ENCODE data around the gene INVS. TPM values are rescaled to one million over a fixed set of nuclear protein-coding genes. Genes with fewer than 3 reads are reported as not detected.

The INVS gene
- total RNA-seq, 1 donor from 2014 or later, result 22.3 TPM

DNA sequence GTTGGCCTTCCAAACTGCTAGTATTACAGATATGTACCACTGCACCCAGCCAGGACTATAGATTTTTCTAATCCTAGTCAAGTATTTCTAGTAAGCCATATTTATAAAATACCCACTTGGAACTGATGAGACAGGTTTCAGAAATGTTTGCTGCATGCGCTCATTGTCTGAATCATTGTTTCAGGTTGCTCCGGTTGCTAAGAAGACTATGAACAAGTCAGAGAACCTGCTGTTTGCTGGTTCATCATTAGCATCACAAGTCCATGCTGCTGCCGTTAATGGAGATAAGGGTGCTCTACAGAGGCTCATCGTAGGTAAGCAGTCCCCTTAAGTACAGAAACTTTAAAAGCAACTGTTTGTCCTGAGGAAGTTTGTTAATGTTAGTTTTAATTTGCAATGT, 5.3 kb downstream of the INVS start:
- Histone ChIP-seq H3K36me3 (peaks cover 48% of the 10 kb centered on the region), H3K9me3 (no peaks in the 10 kb centered on the region), H3K27me3 (ENCODE audit: low read depth) (no peaks in the 10 kb centered on the region), H3K4me1 (peaks cover 8% of the 10 kb centered on the region), H3K4me3 (no peak overlapping the region), H3K27ac (no peak overlapping the region)
- intact Hi-C loops (cut with DNase I), result no loop called here
- TF ChIP-seq, protein P1, sequence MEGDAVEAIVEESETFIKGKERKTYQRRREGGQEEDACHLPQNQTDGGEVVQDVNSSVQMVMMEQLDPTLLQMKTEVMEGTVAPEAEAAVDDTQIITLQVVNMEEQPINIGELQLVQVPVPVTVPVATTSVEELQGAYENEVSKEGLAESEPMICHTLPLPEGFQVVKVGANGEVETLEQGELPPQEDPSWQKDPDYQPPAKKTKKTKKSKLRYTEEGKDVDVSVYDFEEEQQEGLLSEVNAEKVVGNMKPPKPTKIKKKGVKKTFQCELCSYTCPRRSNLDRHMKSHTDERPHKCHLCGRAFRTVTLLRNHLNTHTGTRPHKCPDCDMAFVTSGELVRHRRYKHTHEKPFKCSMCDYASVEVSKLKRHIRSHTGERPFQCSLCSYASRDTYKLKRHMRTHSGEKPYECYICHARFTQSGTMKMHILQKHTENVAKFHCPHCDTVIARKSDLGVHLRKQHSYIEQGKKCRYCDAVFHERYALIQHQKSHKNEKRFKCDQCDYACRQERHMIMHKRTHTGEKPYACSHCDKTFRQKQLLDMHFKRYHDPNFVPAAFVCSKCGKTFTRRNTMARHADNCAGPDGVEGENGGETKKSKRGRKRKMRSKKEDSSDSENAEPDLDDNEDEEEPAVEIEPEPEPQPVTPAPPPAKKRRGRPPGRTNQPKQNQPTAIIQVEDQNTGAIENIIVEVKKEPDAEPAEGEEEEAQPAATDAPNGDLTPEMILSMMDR (IDR thresholded peaks at IDR 0.05), result no peak
- DNase-seq, result no peak
- ATAC-seq, result no peak

DNA sequence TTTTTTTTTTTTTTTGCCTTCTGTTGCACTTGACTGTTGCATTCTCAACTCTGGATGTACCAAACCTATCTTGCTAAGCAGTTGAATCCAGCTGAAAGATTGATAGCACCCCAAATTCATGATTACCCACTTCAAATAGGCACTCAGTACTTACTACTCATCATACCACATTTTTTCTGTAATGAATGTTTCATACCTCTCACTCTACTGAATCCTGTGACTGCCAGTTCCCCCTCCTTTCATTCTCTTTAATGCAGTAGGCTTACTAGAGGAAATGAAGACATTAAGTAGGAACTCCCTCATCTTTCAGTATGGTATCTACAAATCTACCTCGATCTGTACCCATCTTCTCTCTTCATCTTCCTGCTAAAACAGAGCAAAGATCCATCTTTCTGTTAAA, 6.8 kb downstream of the INVS start:
- Histone ChIP-seq H3K4me3 (no peak overlapping the region), H3K27me3 (ENCODE audit: low read depth) (no peaks in the 10 kb centered on the region), H3K27ac (no peak overlapping the region), H3K4me1 (no peaks in the 10 kb centered on the region), H3K36me3 (peaks cover 56% of the 10 kb centered on the region), H3K9me3 (no peaks in the 10 kb centered on the region)
- DNase-seq (no peak), ATAC-seq (no peak)
- intact Hi-C loops (cut with DNase I), result no loop called here
- TF ChIP-seq, protein P1 (IDR thresholded peaks at IDR 0.05), result no peak

DNA sequence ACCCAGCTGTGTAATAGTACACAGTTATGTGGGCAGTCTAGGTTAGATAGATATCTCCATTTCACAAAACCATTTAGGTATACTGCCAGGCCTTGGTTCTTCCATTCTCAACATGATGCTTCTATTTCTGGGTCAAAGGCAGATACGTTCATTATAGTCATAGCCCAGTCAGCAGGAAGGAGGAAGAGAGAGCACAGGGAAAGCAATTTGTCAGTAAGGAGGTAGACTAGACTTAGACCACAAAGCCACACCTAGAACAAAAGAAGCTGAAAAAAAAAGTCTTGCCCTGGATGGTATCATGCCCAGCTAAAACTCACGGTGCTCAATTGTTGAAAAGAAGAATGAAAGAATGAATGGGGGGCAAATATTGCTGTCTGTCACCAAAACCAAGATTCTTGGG, 7.6 kb downstream of the INVS start:
- intact Hi-C loops (cut with DNase I), result no loop called here
- Histone ChIP-seq H3K4me3 (no peak overlapping the region), H3K9me3 (no peaks in the 10 kb centered on the region), H3K27me3 (ENCODE audit: low read depth) (no peaks in the 10 kb centered on the region), H3K36me3 (peaks cover 52% of the 10 kb centered on the region), H3K27ac (no peak overlapping the region), H3K4me1 (no peaks in the 10 kb centered on the region)
- ATAC-seq, result no peak
- TF ChIP-seq, protein P1 (IDR thresholded peaks at IDR 0.05), result no peak
- no peak for DNase-seq

DNA sequence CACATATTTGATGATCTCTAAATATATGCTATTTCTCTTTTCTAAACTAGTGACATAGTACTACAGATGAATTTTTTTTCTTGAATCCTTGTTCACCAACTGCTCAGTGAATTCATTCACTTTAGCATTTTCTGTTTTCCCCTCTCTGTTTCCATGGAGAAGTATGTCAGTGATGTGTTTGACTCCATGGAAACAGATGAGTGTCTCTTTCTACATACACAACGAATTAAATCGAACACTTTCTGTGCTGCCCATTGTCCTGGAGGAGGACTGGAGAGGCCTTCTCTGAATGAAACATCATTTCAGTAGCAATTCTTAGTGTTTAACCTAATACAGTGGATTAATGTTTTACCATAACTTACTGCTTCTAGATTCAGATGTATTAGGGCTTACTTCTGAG, 9.5 kb downstream of the INVS start:
- H3K9me3 ChIP-seq, result no peaks in the 10 kb centered on the region
- no peak overlapping the region for H3K27ac ChIP-seq
- no peak overlapping the region for H3K4me3 ChIP-seq
- H3K4me1 ChIP-seq, result no peaks in the 10 kb centered on the region
- TF ChIP-seq, protein P1 (IDR thresholded peaks at IDR 0.05), result no peak
- no peaks in the 10 kb centered on the region for H3K27me3 ChIP-seq (ENCODE audit: low read depth)
- DNase-seq (no peak), ATAC-seq (no peak)
- intact Hi-C loops (cut with DNase I), result no loop called here
- H3K36me3 ChIP-seq, result peaks cover 51% of the 10 kb centered on the region

DNA sequence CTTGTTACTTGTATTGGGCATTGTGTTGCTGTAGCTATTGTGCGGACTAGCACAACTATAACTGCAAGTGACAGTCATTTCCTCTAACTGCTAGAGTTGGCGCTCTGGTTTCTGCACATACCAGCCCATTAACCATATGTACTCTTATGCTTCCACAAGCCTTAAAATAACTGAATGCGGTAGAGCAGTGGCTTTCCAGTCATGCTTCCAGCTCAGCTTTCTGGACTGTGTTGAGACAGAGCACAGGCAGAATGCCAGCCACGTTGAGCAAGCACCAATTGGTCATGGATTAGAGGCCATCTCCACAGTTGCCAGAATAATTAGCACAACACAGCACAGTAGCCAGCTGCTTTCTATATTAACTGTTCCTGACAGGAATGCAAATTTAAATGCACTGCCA, 12.2 kb downstream of the INVS start:
- Histone ChIP-seq H3K36me3 (peaks cover 24% of the 10 kb centered on the region), H3K27me3 (ENCODE audit: low read depth) (no peaks in the 10 kb centered on the region), H3K4me1 (no peaks in the 10 kb centered on the region), H3K27ac (no peak overlapping the region), H3K4me3 (no peak overlapping the region), H3K9me3 (no peaks in the 10 kb centered on the region)
- ATAC-seq (peak; percentile 80), DNase-seq (peak; percentile 70)
- TF ChIP-seq, protein P1 (IDR thresholded peaks at IDR 0.05), result no peak
- intact Hi-C loops (cut with DNase I), result no loop called here

Measured in lower lobe of right lung (tissue), 2 donors.